Measurements from ENCODE around the gene AFAP1.

DNA sequence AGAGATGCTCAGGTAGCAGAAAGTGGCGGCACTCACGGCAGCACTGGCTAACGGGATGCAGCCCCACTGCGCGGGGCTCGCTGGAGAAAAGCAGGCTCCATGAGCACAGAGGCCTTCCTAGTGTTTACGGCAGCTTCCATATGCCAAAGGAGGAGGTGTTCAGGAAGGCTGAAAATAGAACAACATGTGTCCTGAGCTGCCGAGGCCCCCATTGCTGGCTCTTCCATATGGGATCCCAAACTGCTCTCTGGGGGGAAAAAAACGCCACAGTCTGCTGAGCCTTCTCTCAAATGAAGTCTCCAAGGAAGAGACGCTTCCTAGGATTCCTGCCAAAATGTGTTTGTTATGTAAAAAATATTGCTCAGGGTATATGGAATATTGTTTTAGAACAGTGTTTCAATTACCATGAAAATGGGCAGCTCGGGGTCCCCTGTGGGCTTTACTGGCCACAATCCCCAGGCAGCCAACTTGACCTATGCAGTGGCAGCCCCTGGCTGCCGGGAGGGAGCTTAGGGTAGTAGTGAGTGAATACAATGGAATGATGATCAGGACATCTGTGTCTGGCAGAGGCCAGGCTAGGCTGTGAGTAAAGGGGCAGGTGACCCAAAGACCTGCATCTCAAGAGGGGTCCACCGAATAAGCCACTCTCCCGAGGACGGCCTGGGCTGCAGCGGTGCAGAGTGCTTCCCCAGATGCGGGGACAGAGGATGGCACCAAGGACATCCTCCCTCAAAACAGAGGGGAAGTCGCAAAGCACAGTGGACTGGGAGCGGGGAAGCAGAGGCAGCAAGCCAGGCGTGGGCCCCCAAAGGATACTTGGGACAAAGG is 170.1 kb downstream of the AFAP1 start:
- TF ChIP-seq CTCF (IDR thresholded peaks at IDR 0.05) (no peak), POLR2A (IDR thresholded peaks at IDR 0.05) (no peak)

Data from lower leg skin (tissue), 3 donors.